Left ventricle myocardium inferior (tissue), 1 donor: ENCODE measurements around the gene ZNF736. TPM values are rescaled to one million over a fixed set of nuclear protein-coding genes. Genes with fewer than 3 reads are reported as not detected.

Experiments
- DNase-seq: peaks from one replicate; pipeline ENCODE4 v3.0.0-alpha.2; 2020
- H3K27ac ChIP-seq: fragments of 200-600 bp; replicated peaks from 2 replicates; pipeline ENCODE4 v1.8.0; 2021
- H3K27me3 ChIP-seq: fragments of 200-600 bp; 2 replicates; pipeline ENCODE4 v1.8.0; 2021; ENCODE audit warnings: low read depth
- H3K36me3 ChIP-seq: fragments of 200-600 bp; 2 replicates; pipeline ENCODE4 v1.8.0; 2021
- H3K4me1 ChIP-seq: fragments of 200-600 bp; 2 replicates; pipeline ENCODE4 v1.8.0; 2021
- H3K4me3 ChIP-seq: fragments of 200-600 bp; 2 replicates; pipeline ENCODE4 v1.8.0; 2021; ENCODE audit warnings: mild to moderate bottlenecking, moderate library complexity
- H3K9me3 ChIP-seq: fragments of 200-600 bp; replicated peaks from 2 replicates; pipeline ENCODE4 v1.8.0; 2021
- CTCF ChIP-seq: fragments of 200-600 bp; IDR thresholded peaks from 2 replicates; pipeline ENCODE4 v1.8.0; 2021; ENCODE audit warnings: antibody characterized with exemption, mild to moderate bottlenecking, borderline replicate concordance
- intact Hi-C: fragments of 100-400 bp; cut with micrococcal nuclease; formaldehyde crosslinking; loops from one replicate; pipeline ENCODE4 v1.11.0; 2022
- total RNA-seq: library from RNA; stranded (reverse); fragmentation: NEBNext Ultra II Directional; extraction: Animal tissue kit (Norgen Biotek cat#: 25700); gene quantifications from one replicate; pipeline ENCODE4 v1.2.1, GENCODE V29; 2021
- donor health status: DM: no; HTN: yes; CAD: no; lungs with severe emphysema.

Gene ZNF736
- total RNA-seq, 1 donor from 2014 or later = 4.1 TPM

DNA sequence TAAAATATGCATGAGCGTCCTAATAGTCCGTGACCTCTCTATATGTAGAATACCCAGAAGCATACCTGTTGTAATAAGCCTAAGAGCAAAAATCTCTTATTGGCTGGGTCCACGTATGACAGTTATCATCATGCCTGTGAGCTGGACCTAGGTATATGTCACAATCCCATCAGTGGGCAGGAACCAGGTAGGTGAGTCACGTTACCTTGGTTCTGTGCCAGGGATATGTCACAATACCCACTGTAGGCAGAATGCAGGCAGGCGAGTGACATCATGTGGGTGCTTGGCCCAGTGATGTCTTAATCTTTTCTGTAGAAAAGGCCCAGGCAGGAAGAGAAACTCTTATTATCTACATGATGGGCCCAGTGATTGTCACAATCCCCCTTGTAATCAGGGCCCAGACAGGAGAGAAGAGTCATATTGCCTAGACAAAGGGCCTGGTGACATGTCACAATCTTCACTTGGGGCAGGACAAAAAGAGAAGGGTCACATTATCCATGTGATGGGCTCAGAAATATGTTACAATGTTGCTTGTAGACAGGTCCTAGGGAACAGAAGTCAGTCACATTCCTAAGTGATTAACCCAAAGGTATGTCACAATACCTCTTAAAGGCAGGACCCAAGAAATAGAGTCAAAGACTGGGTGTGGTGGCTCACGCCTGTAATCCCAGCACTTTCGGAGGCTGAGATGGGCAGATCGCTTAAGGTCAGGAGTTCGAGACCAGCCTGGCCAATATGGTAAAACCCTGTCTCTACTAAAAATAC lies 12.9 kb upstream of the ZNF736 start:
- Histone ChIP-seq H3K4me3 (no peak overlapping the region), H3K9me3 (no peaks in the 10 kb centered on the region), H3K27me3 (no peaks in the 10 kb centered on the region), H3K4me1 (no peaks in the 10 kb centered on the region), H3K27ac (no peak overlapping the region), H3K36me3 (no peaks in the 10 kb centered on the region)
- TF ChIP-seq CTCF = no peak
- DNase-seq = no peak
- intact Hi-C loops = no loop called here

DNA sequence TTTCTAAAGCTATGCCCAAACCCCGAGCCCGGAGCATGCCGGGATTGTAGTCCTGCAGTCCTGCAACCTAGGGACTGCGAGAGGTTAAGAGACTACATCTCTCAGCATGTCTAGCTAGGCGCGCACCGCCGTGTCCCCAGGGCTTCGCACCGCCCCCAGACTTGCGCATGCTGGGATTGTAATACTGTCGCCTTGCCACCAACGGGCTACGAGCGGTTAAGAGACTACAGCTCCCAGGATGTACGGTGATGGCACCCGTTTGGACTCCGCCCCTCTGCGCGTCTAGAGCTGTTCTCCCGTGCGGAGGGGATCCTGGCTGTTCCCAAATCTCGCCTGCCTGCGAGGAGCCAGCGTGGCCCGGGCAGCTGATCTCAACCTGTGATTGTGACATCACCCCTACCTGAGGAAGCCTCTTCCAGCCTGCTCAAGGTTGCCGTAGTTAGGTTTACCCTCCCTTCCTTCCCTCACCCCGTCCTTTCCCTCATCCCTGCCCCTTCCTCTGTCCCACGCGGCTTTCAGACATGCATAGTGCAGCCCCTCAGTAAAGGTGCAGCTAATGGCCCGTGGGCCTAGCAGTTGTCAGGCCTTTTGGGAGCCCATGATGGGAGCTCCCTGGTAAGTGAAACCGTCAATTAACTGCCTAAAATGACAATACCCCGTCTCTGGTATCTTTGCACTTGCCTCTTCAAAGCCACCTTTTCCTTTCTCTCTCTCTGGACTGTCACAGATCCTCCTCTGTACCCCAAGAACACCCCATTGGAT lies 6.3 kb upstream of the ZNF736 start:
- H3K36me3 ChIP-seq = no peaks in the 10 kb centered on the region
- intact Hi-C loops = no loop called here
- H3K4me3 ChIP-seq = peak overlapping the region; percentile 81
- peak; percentile 94 for DNase-seq
- no peaks in the 10 kb centered on the region for H3K9me3 ChIP-seq
- peaks cover 13% of the 10 kb centered on the region for H3K4me1 ChIP-seq
- no peaks in the 10 kb centered on the region for H3K27me3 ChIP-seq
- peak; percentile 48 for TF ChIP-seq CTCF
- peak overlapping the region; percentile 88 for H3K27ac ChIP-seq

GRCh38 chr7:64308016-64308270 lies 5.8 kb upstream of the ZNF736 start:
- intact Hi-C loops = no loop called here
- peaks cover 13% of the 10 kb centered on the region for H3K4me1 ChIP-seq
- TF ChIP-seq CTCF = no peak
- DNase-seq = no peak
- H3K9me3 ChIP-seq = no peaks in the 10 kb centered on the region
- H3K27ac ChIP-seq = peak overlapping the region; percentile 88
- peak overlapping the region; percentile 81 for H3K4me3 ChIP-seq
- no peaks in the 10 kb centered on the region for H3K27me3 ChIP-seq
- H3K36me3 ChIP-seq = no peaks in the 10 kb centered on the region

DNA sequence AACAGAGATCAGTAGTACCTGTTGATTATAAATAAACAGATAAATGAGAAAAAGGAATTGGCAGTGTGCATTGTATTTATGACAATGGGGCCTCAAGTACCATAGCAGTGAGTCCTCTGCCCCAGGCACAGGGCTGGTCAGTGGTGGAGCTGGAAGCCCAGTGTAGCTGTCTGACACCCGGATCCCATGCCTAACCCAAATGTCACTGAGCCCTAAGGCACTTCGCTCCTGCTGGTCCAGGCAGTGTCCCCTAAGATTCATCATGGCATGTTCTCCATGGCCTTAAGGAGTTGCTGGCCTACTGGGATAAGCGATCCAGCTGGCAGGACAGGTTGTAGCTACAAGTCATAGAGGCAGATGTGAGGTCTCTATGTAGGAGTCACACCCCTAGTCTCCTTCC lies 3.3 kb upstream of the ZNF736 start:
- no peaks in the 10 kb centered on the region for H3K9me3 ChIP-seq
- intact Hi-C loops = no loop called here
- no peak for TF ChIP-seq CTCF
- no peaks in the 10 kb centered on the region for H3K27me3 ChIP-seq
- no peak for DNase-seq
- H3K4me3 ChIP-seq = no peak overlapping the region
- no peak overlapping the region for H3K27ac ChIP-seq
- peaks cover 35% of the 10 kb centered on the region for H3K4me1 ChIP-seq
- H3K36me3 ChIP-seq = no peaks in the 10 kb centered on the region

GRCh38 chr7:64312826-64313225 lies 935 bp upstream of the ZNF736 start:
- peaks cover 30% of the 10 kb centered on the region for H3K4me1 ChIP-seq
- H3K4me3 ChIP-seq = no peak overlapping the region
- intact Hi-C loops = no loop called here
- H3K9me3 ChIP-seq = no peaks in the 10 kb centered on the region
- H3K27me3 ChIP-seq = no peaks in the 10 kb centered on the region
- no peak for TF ChIP-seq CTCF
- DNase-seq = no peak
- H3K36me3 ChIP-seq = no peaks in the 10 kb centered on the region
- no peak overlapping the region for H3K27ac ChIP-seq
